ELF-1 (cell line): ENCODE measurements around the gene SBK3.
"Not testable (repeated sequence)": the region's sequence is repeated elsewhere in the genome, so short reads cannot be mapped to it uniquely, and the experiment has no call there.

Experiments
- DNase-seq: peaks from one replicate; pipeline ENCODE4 v3.0.0-alpha.2; 2016; ENCODE audit warnings: low read depth, low spot score

Gene SBK3

GRCh38 chr19:55545443-55545842 lies at the start of gene SBK3:
Gene SBK3 (minus strand): TSS chr19:55545543. CDS start chr19:55545543, 0 bp downstream.
- DNase-seq, result no peak

GRCh38 chr19:55593096-55593772 lies 47.9 kb upstream of the SBK3 start:
- DNase-seq, result peak; percentile 32

- peak; percentile 23 for DNase-seq
These were observed 47.2 kb upstream of the SBK3 start for GRCh38 chr19:55592391-55593090.

- DNase-seq, result peak; percentile 68
These were observed 46.2 kb upstream of the SBK3 start for GRCh38 chr19:55591555-55591954.

- peak; percentile 39 for DNase-seq
These were observed 45.3 kb upstream of the SBK3 start for GRCh38 chr19:55590617-55591016.

GRCh38 chr19:55590109-55590508 lies 44.8 kb upstream of the SBK3 start:
- DNase-seq, result no peak

GRCh38 chr19:55588738-55589137 lies 43.4 kb upstream of the SBK3 start:
- DNase-seq, result no peak

GRCh38 chr19:55586976-55587668 lies 41.8 kb upstream of the SBK3 start:
- DNase-seq, result peak; percentile 98

- DNase-seq, result peak; percentile 43
These were observed 40.5 kb upstream of the SBK3 start for GRCh38 chr19:55585658-55586339.

- DNase-seq, result no peak
These were observed 39.5 kb upstream of the SBK3 start for GRCh38 chr19:55584871-55585270.

GRCh38 chr19:55583897-55584296 lies 38.6 kb upstream of the SBK3 start:
- DNase-seq, result not testable (repeated sequence)

GRCh38 chr19:55582284-55582683 lies 36.9 kb upstream of the SBK3 start:
- DNase-seq, result not testable (repeated sequence)

GRCh38 chr19:55581823-55582223 lies 36.5 kb upstream of the SBK3 start:
- DNase-seq, result no peak

- peak; percentile 76 for DNase-seq
These were observed 35.9 kb upstream of the SBK3 start for GRCh38 chr19:55581145-55581822.

- DNase-seq, result peak; percentile 85
These were observed 35.3 kb upstream of the SBK3 start, which contains the start of gene ZNF579 for GRCh38 chr19:55580628-55581144. Gene ZNF579 (minus strand): TSS chr19:55580848. CDS start chr19:55579639, 1,209 bp downstream.

- peak; percentile 21 for DNase-seq
These were observed 34.7 kb upstream of the SBK3 start for GRCh38 chr19:55579766-55580621.

- no peak for DNase-seq
These were observed 33.7 kb upstream of the SBK3 start for GRCh38 chr19:55578761-55579747.

- no peak for DNase-seq
These were observed 32.9 kb upstream of the SBK3 start for GRCh38 chr19:55578031-55578760.
